ENCODE data around the gene TBC1D22A.
"Not testable (repeated sequence)": the region's sequence is repeated elsewhere in the genome, so short reads cannot be mapped to it uniquely, and the experiment has no call there.

TBC1D22A gene

GRCh38 chr22:47114813-47115517 lies 352.5 kb downstream of the TBC1D22A start:
- no peak for DNase-seq (ENCODE audit: low read depth in 2 of 2)
- no peak overlapping the region for H3K4me3 ChIP-seq (replicated peaks in 1 of 2; ENCODE audit: low read depth in 2 of 2, low read length in 2 of 2)
- TF ChIP-seq CTCF (IDR thresholded peaks at IDR 0.05; ENCODE audit: low read depth, low read length), result no peak

- DNase-seq (ENCODE audit: low read depth in 2 of 2), result no peak
- TF ChIP-seq CTCF (IDR thresholded peaks at IDR 0.05; ENCODE audit: low read depth, low read length), result no peak
- H3K4me3 ChIP-seq (replicated peaks in 1 of 2; ENCODE audit: low read depth in 2 of 2, low read length in 2 of 2), result no peak overlapping the region
These were observed 353.1 kb downstream of the TBC1D22A start for GRCh38 chr22:47115518-47115890.

GRCh38 chr22:47115921-47116320 lies 353.5 kb downstream of the TBC1D22A start:
- no peak for DNase-seq (ENCODE audit: low read depth in 2 of 2)
- no peak overlapping the region for H3K4me3 ChIP-seq (replicated peaks in 1 of 2; ENCODE audit: low read depth in 2 of 2, low read length in 2 of 2)
- TF ChIP-seq CTCF (IDR thresholded peaks at IDR 0.05; ENCODE audit: low read depth, low read length), result no peak

- no peak for TF ChIP-seq CTCF (IDR thresholded peaks at IDR 0.05; ENCODE audit: low read depth, low read length)
- H3K4me3 ChIP-seq (replicated peaks in 1 of 2; ENCODE audit: low read depth in 2 of 2, low read length in 2 of 2), result no peak overlapping the region
- DNase-seq (ENCODE audit: low read depth in 2 of 2), result no peak
These were observed 354.2 kb downstream of the TBC1D22A start for GRCh38 chr22:47116426-47117341.

- H3K4me3 ChIP-seq (replicated peaks in 1 of 2; ENCODE audit: low read depth in 2 of 2, low read length in 2 of 2); DNase-seq (ENCODE audit: low read depth in 2 of 2): not testable (repeated sequence)
These were observed 355.0 kb downstream of the TBC1D22A start for GRCh38 chr22:47117442-47117841.

GRCh38 chr22:47119181-47119580 lies 356.7 kb downstream of the TBC1D22A start:
- no peak for TF ChIP-seq CTCF (IDR thresholded peaks at IDR 0.05; ENCODE audit: low read depth, low read length)
- DNase-seq (ENCODE audit: low read depth in 2 of 2), result no peak
- H3K4me3 ChIP-seq (replicated peaks in 1 of 2; ENCODE audit: low read depth in 2 of 2, low read length in 2 of 2), result no peak overlapping the region

- no peak for TF ChIP-seq CTCF (IDR thresholded peaks at IDR 0.05; ENCODE audit: low read depth, low read length)
- DNase-seq (ENCODE audit: low read depth in 2 of 2), result no peak
- no peak overlapping the region for H3K4me3 ChIP-seq (replicated peaks in 1 of 2; ENCODE audit: low read depth in 2 of 2, low read length in 2 of 2)
These were observed 357.9 kb downstream of the TBC1D22A start for GRCh38 chr22:47120399-47120798.
